Activated naive CD8-positive, alpha-beta T cell treated with anti-CD3 and anti-CD28 coated beads, Interleukin-2, amount 50 U/mL, for 24 hours (primary cell): Measurements from ENCODE around the gene TGFBR3L.

Source experiments
- ATAC-seq: fragments of 150-1000 bp; cut with Tn5 transposase; one replicate; pipeline ENCODE4 v1.10.0; 2021
- DNase-seq: peaks from one replicate; pipeline ENCODE4 v3.0.0; 2021
- H3K27ac Mint-ChIP-seq: one replicate; pipeline ENCODE4 v1.8.0; 2021; ENCODE audit warnings: mild to moderate bottlenecking, mixed read lengths
- H3K27me3 Mint-ChIP-seq: one replicate; pipeline ENCODE4 v1.8.0; 2021; ENCODE audit warnings: mixed read lengths
- H3K36me3 Mint-ChIP-seq: one replicate; pipeline ENCODE4 v1.8.0; 2021; ENCODE audit warnings: low read depth, mixed read lengths
- H3K4me1 Mint-ChIP-seq: one replicate; pipeline ENCODE4 v1.8.0; 2021; ENCODE audit warnings: mixed read lengths
- H3K4me3 Mint-ChIP-seq: one replicate; pipeline ENCODE4 v1.8.0; 2021; ENCODE audit warnings: mild to moderate bottlenecking, moderate library complexity, mixed read lengths
- H3K9me3 Mint-ChIP-seq: one replicate; pipeline ENCODE4 v1.8.0; 2021; ENCODE audit warnings: mixed read lengths

The TGFBR3L gene

GRCh38 chr19:7931221-7932061 is 16.8 kb downstream of the TGFBR3L start:
- no peaks in the 10 kb centered on the region for H3K9me3 Mint-ChIP-seq
- no peak for DNase-seq
- no peaks in the 10 kb centered on the region for H3K27me3 Mint-ChIP-seq
- no peak overlapping the region for H3K4me3 Mint-ChIP-seq
- peaks cover 21% of the 10 kb centered on the region for H3K36me3 Mint-ChIP-seq
- no peak overlapping the region for H3K27ac Mint-ChIP-seq
- H3K4me1 Mint-ChIP-seq, result peaks cover 24% of the 10 kb centered on the region
- ATAC-seq, result no peak

GRCh38 chr19:7932276-7932929 is 17.8 kb downstream of the TGFBR3L start:
- H3K4me1 Mint-ChIP-seq, result peaks cover 22% of the 10 kb centered on the region
- H3K27me3 Mint-ChIP-seq, result no peaks in the 10 kb centered on the region
- DNase-seq (no peak), ATAC-seq (no peak)
- H3K27ac Mint-ChIP-seq, result no peak overlapping the region
- no peaks in the 10 kb centered on the region for H3K9me3 Mint-ChIP-seq
- H3K36me3 Mint-ChIP-seq, result peaks cover 21% of the 10 kb centered on the region
- H3K4me3 Mint-ChIP-seq, result no peak overlapping the region

- DNase-seq, result no peak
- Mint-ChIP-seq H3K27ac (no peak overlapping the region), H3K36me3 (peaks cover 24% of the 10 kb centered on the region), H3K27me3 (no peaks in the 10 kb centered on the region), H3K9me3 (no peaks in the 10 kb centered on the region), H3K4me3 (no peak overlapping the region), H3K4me1 (peaks cover 22% of the 10 kb centered on the region)
- ATAC-seq, result no peak
Observed at GRCh38 chr19:7932930-7933300, 18.3 kb downstream of the TGFBR3L start.

GRCh38 chr19:7933411-7933810 is 18.8 kb downstream of the TGFBR3L start:
- ATAC-seq, result no peak
- no peak overlapping the region for H3K27ac Mint-ChIP-seq
- peaks cover 25% of the 10 kb centered on the region for H3K36me3 Mint-ChIP-seq
- H3K27me3 Mint-ChIP-seq, result no peaks in the 10 kb centered on the region
- no peaks in the 10 kb centered on the region for H3K9me3 Mint-ChIP-seq
- DNase-seq, result no peak
- no peak overlapping the region for H3K4me3 Mint-ChIP-seq
- H3K4me1 Mint-ChIP-seq, result peaks cover 18% of the 10 kb centered on the region

GRCh38 chr19:7933828-7934725 is 19.4 kb downstream of the TGFBR3L start:
- Mint-ChIP-seq H3K27me3 (no peaks in the 10 kb centered on the region), H3K9me3 (no peaks in the 10 kb centered on the region), H3K4me3 (no peak overlapping the region), H3K36me3 (peaks cover 24% of the 10 kb centered on the region), H3K4me1 (peaks cover 15% of the 10 kb centered on the region), H3K27ac (no peak overlapping the region)
- DNase-seq, result no peak
- ATAC-seq, result no peak

- Mint-ChIP-seq H3K27ac (no peak overlapping the region), H3K4me1 (peaks cover 9% of the 10 kb centered on the region), H3K36me3 (peaks cover 22% of the 10 kb centered on the region), H3K4me3 (no peak overlapping the region), H3K9me3 (no peaks in the 10 kb centered on the region), H3K27me3 (no peaks in the 10 kb centered on the region)
- DNase-seq, result no peak
- no peak for ATAC-seq
Observed at GRCh38 chr19:7934766-7935165, 20.1 kb downstream of the TGFBR3L start.

- Mint-ChIP-seq H3K27ac (no peak overlapping the region), H3K9me3 (no peaks in the 10 kb centered on the region), H3K4me3 (peak overlapping the region; percentile 32), H3K36me3 (peaks cover 24% of the 10 kb centered on the region), H3K4me1 (peaks cover 40% of the 10 kb centered on the region), H3K27me3 (no peaks in the 10 kb centered on the region)
- ATAC-seq (no peak), DNase-seq (no peak)
Observed at GRCh38 chr19:7940841-7941240, 26.2 kb downstream of the TGFBR3L start.

GRCh38 chr19:7941895-7942596 is 27.4 kb downstream of the TGFBR3L start:
- Mint-ChIP-seq H3K4me3 (peak overlapping the region; percentile 90), H3K36me3 (peaks cover 20% of the 10 kb centered on the region), H3K4me1 (peaks cover 44% of the 10 kb centered on the region), H3K27me3 (no peaks in the 10 kb centered on the region), H3K27ac (peak overlapping the region; percentile 92), H3K9me3 (no peaks in the 10 kb centered on the region)
- ATAC-seq (no peak), DNase-seq (no peak)

GRCh38 chr19:7942981-7943443 is 28.4 kb downstream of the TGFBR3L start:
- DNase-seq (no peak), ATAC-seq (no peak)
- H3K27me3 Mint-ChIP-seq, result no peaks in the 10 kb centered on the region
- H3K36me3 Mint-ChIP-seq, result peaks cover 17% of the 10 kb centered on the region
- peaks cover 44% of the 10 kb centered on the region for H3K4me1 Mint-ChIP-seq
- H3K9me3 Mint-ChIP-seq, result no peaks in the 10 kb centered on the region
- H3K27ac Mint-ChIP-seq, result peak overlapping the region; percentile 92
- H3K4me3 Mint-ChIP-seq, result peak overlapping the region; percentile 90

- Mint-ChIP-seq H3K27ac (peak within 1 kb of the TSS; percentile 92), H3K36me3 (peaks cover 17% of the 10 kb centered on the region), H3K9me3 (no peaks in the 10 kb centered on the region), H3K4me1 (peaks cover 44% of the 10 kb centered on the region), H3K4me3 (peak within 1 kb of the TSS; percentile 90), H3K27me3 (no peaks in the 10 kb centered on the region)
- DNase-seq, result peak; percentile 98
- ATAC-seq, result peak; percentile 99
Observed at GRCh38 chr19:7943444-7944176, 29.0 kb downstream of the TGFBR3L start, which contains the start of gene TIMM44. Gene TIMM44 (minus strand): TSS chr19:7943666. CDS start chr19:7943651, 15 bp downstream.

- no peaks in the 10 kb centered on the region for H3K9me3 Mint-ChIP-seq
- peaks cover 13% of the 10 kb centered on the region for H3K36me3 Mint-ChIP-seq
- ATAC-seq (peak; percentile 47), DNase-seq (peak; percentile 88)
- H3K4me1 Mint-ChIP-seq, result peaks cover 41% of the 10 kb centered on the region
- H3K27me3 Mint-ChIP-seq, result no peaks in the 10 kb centered on the region
- H3K27ac Mint-ChIP-seq, result peak overlapping the region; percentile 92
- H3K4me3 Mint-ChIP-seq, result peak overlapping the region; percentile 90
Observed at GRCh38 chr19:7944177-7944761, 29.6 kb downstream of the TGFBR3L start.

- Mint-ChIP-seq H3K4me3 (no peak overlapping the region), H3K4me1 (peaks cover 22% of the 10 kb centered on the region), H3K36me3 (no peaks in the 10 kb centered on the region), H3K27me3 (no peaks in the 10 kb centered on the region), H3K27ac (no peak overlapping the region), H3K9me3 (no peaks in the 10 kb centered on the region)
- ATAC-seq, result no peak
- no peak for DNase-seq
Observed at GRCh38 chr19:7947939-7948338, 33.3 kb downstream of the TGFBR3L start.

GRCh38 chr19:7953060-7953459 is 38.4 kb downstream of the TGFBR3L start:
- Mint-ChIP-seq H3K4me3 (no peak overlapping the region), H3K36me3 (no peaks in the 10 kb centered on the region), H3K27me3 (no peaks in the 10 kb centered on the region), H3K9me3 (no peaks in the 10 kb centered on the region), H3K27ac (no peak overlapping the region), H3K4me1 (peaks cover 3% of the 10 kb centered on the region)
- ATAC-seq, result no peak
- no peak for DNase-seq
